Activated effector memory CD4-positive, alpha-beta T cell treated with anti-CD3 and anti-CD28 coated beads, Interleukin-2, amount 50 U/mL, for 16 hours (primary cell): Measurements from ENCODE around the gene ABCD3.

Experiments
- DNase-seq: peaks from one replicate; pipeline ENCODE4 v3.0.0-alpha.2; 2020

Gene ABCD3

DNA sequence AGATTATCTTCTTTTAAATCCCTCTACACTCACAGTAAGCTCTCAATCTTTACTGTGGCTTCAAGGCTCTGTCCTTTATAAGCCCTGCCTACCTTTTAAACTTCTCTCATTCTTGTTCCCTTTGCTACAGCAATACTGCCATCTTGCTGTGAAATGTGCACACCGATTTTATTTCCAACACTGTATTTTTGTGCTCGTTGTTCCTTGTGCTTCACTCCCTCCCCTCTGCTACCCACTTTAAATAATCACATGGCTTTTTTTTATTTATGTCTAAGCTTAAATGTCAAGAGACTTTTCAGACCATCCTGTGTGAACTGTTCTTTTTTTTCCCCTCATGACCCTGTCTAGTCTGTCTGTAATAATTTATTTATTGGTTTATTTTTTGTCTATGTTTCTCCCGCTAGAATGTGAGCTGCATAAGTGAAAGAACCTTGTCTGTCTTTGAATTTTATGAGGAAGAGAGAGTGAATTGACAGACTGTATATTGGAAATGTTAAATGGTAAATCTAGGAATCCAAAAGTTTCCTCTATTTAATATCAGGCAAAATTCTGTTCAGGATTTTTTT lies 45.7 kb downstream of the ABCD3 start:
- DNase-seq: no peak

DNA sequence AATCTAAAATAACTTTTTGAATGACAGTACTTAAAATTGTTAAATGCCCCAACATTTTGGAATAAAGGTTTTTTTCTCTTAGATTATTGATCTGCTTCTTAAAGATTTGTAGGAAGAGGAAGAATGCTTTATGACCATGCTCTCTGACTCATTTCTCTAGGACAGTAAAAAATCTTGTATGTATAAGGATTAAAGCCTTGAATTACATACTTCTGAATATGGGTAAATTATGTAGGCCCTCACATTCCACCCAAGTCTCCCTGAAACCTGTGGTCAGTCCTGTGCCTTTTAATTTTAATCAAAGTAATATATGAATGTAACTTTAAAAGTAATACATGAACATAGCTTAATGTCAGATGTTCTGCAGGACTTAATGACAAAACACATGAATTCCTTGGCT lies 50.5 kb downstream of the ABCD3 start:
- DNase-seq: no peak

DNA sequence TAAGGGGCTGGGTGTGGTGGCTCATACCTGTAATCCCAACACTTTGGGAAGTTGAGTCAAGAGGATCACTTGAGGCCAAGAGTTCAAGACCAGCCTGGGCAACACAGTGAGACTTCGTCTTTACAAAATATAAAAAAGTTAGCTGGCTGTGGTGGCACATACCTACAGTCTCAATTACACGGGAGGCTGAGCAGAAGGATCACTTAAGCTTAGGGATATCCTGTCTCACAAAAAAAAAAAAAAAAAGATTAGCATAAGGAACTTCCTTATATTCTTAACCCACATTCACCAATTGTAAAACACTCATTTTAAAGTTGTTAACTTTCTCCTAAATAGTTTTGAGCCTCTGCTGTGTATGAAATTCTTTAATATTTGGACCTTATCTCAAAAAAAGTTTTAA lies 53.1 kb downstream of the ABCD3 start:
- no peak for DNase-seq

DNA sequence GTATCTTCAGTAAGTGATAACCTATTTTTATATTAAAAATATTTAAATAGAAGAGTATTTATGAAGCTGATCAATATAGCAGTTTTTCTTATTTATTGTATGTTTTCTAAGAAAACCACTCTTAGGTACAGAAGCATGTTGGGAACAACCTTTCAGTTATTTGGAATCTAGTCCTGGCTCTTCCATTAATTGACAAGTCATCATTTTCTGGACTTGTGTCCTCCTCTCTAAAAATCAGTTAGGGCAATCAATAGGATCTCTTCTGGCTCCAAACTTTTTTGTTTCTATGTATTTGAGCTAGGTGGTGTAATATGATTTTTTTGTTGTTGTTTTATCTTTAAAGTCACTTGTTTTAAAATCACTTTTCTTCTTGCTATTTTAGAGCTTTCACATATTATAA lies 57.0 kb downstream of the ABCD3 start:
- no peak for DNase-seq

DNA sequence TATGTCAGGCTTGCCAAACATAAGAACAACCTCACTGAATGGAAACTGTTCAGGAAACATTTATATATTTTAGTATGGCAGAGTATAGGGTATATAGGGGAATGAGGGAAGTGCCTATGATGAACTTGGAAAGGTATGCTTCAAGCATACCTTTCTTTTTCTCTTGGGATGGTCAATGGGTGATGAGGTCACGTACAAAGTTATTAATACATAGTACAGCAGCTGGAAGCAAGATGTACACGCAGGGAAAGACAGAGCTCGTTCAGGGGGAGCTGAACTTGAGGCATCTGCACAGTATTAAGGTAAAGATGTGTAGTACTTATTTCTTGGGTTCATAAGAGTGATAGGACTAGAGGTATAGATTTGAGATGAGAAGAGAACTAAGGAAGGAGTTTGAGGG lies 61.5 kb downstream of the ABCD3 start:
- no peak for DNase-seq

DNA sequence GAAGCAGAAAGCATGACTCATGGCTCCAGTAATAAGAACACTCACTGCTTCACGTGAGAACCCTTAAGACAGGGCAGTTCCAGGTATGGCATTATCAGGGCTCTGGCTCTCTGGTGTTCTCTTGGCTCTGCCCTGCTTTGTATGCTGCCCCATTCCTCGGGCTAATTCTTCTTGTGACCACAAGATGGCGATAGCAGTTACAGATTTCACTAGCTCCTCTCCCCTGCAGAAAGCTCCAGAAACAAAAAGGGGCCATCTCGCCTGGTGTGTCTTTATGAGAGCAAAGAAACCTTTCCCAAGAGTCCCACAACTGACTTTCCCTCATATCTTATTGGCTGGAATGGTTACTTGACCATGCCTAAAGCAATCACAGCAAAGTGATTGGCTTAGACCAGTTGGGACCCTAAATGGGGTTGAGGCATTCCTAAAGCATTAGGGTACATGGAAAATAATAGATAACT lies 63.3 kb downstream of the ABCD3 start:
- peak; percentile 66 for DNase-seq

DNA sequence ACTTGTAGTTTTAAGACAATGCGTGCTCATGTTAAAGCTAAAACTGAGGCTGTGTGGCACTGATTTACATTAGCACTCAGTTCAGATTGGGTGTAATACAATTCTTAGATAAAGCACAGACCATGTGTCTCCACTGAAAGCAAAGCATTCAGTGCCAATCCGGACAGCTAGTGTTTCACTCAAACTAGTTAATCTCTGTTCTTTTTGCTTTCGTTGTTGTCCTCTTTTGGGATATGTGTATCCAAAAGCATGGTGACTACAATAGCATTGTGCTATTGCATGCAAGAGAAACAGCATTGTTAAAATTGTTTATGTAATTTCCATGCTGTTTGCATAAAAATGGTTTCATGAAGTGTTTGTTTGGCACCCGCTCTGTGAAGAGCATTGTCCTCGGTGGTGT lies 68.8 kb downstream of the ABCD3 start:
- DNase-seq: no peak

DNA sequence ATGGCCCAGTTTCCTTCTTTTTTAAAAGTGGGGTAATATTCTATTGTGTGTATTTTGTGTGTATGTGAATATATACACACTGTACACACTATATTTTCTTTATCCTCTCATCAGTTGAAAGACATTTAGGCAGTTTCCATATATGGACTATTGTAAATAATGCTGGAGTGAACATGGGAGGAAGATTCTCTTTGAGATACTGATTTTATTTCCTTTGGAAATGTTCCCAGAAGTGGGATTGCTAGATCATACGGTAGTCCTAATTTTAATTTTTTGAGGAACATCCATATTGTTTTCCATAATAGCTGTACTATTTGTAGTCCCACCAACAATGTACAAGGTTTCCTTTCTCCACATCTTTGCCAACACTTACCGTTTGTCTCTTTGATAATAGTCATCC lies 72.4 kb downstream of the ABCD3 start:
- DNase-seq: no peak

DNA sequence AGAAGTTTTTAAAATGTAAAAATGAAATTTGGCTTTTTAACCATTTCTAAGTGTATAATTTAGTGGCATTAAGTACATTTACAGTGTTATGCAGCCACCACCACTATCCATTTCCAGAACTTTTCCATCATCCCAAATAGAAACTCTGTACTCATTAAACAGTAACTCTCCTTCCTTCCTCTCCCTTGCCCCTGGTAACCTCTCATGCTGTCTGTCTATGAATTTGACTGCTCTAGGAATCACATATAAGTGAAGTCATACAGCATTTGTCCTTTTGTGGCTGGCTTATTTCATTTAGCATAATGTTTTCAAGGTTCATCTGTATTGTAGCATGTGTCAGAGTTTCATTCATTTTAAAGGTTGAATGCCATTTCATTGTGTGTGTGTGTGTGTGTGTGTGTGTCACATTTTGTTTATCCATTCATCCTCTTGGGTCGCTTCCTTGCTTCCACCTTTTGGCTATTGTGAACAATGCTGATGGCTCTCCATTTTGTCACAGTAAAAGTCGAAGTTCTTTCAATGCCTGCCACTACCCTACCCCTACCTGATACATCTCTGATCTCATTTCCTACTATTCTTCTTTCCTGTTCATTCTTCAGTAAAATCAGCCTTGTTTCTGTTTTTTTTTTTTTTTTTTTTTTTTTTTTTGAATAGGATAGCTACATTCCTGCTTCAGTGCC lies 78.0 kb downstream of the ABCD3 start:
- DNase-seq: no peak

DNA sequence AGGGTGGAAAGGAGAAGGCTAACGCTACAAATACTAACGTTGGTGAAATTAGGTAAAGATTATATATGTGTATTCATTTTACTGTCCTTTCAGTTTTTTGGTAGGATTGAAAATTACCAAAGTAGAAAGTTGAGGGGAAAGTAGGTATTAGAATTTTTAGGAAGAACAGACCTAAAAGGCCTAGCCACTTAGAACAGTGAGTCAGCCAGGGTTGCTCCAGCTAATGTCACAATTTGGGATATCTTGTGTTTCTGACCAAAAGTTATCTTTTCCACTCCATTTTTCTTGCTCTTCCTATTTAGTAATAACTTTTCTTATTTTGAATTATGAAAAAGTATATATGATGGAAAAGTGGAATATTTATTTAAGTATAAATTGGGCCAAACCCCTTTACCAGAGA lies 83.2 kb downstream of the ABCD3 start:
- no peak for DNase-seq

DNA sequence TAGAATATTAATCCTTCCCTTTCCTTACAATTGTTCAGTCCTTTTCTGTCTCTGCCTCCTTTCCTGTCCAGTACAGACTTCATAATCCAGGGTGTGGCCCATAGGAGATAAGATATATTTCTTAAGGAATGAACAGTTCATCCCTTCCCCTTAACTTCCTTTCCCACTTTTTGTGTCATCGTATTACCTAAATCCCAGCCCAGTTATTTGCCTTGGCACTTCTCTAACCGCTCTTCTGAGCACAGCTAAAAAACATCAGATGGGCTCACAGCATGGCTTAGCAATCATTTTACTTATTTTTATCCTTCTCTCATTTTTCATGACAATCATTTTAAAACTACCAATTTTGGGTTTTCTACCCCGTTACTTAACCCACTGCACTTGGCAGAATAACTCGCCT lies 83.7 kb downstream of the ABCD3 start:
- no peak for DNase-seq

DNA sequence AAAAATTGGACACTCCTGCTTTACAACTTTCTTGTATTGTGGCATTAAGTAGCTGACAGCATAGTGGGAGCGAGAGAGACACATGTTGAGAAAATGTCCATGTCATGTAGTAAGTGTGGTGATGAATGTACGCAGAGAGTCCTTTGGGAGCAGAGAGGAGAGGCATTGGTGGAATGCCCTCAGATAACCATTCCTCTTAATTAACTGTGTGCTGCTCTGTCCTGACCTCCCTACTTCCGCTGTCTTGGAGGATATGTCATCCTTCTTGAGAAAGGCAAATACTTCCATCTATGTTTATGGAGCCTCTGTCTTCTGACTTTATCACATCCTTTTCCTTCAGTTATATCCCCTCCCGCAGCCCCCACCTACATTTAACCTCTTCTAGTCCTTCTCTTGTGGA lies 85.0 kb downstream of the ABCD3 start:
- no peak for DNase-seq

DNA sequence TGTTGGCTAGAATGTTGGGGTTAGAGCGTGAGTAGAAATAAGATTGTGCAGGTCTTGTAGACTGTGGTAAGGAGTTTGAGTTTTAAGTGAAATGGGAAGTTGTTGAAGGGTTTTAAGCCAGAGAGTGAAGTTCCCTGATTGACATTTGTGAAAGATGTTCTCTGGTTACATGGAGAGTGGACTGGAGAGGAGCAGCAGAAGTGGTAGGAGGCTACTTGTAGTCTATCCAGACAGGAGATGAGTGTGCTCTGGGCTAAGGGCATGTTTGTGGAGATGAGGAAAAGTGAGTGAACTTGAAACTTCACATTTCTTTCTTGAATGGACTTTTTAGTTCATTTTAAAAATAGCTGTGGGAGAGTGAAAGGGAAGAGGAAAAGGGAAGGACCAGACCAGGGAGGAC lies 86.4 kb downstream of the ABCD3 start:
- no peak for DNase-seq

DNA sequence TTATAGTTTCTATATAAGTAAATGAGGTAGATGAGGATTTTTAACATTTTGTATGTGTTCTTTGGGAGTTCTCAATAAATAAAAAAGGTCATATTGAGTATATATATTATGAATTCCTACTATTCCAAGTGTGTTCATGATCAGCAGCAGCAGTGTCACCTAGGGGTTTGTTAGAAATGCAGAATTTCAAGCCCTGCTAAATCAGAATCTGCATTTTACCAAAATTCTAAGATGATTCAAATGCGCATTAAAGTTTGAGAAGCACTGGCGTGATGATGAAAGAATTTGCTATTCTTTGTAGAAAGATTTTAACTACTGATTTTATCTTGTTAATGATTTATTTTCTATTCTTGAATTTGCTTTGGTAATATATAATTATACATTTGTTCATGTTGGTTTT lies 94.6 kb downstream of the ABCD3 start:
- DNase-seq: no peak

DNA sequence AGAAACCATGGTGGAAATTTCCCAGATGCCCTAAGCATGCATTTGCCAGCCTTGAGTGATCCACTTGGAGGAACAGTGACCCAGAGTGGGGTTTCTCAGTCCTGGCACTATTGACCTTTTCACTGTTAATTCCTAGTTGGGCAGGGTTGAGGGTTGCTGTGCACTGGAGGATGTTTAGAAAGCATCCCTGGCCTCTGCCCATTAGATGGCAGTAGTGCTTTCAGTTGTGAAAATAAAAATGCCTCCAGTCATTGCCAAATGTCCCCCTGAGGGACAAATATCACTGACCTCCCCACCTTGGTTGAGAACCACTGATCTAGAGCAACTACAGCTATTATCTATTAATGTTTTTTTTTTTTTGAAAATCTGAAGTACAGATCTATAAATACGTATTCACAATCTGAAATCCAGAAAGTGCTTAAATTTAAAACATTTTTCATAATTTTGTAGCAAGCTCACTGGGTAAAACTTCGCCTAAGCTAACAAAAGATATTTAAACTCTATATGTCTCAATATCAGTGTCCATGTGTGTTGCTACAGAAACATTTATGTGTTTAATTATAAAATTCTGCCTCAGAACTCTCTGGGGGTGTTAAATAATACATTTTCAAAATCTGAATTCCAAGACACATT lies 96.0 kb downstream of the ABCD3 start:
- no peak for DNase-seq

DNA sequence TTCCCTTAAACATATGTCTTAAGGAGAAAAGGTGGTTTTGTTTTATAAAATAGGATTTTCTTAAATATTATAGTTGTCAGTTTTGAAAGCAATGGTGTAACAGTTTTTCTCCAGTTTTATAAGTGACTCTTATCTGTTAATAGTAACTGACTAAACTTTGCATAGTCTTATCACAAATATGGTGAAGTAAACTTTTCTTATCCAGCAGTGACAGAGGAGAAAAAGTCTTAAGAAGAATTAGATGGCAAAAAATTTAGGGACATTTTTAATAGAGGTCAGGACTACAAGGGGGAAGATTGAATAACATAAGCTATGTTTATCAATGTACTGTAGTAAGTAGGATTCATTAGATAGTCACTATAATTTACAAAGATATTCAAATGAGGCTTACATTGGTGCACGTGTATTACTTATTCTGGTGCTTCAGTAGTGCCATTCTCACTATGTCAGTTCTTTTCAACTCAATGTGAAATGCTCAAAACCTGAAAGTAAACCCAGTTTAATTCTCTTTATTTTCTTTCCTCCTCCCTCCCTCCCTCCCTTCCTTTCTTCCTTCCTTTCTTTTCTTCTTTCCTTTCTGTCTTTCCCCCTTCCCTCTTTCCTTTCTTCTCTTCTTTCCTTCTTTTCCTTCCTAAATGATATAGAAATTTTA lies 97.2 kb downstream of the ABCD3 start:
- DNase-seq: no peak

DNA sequence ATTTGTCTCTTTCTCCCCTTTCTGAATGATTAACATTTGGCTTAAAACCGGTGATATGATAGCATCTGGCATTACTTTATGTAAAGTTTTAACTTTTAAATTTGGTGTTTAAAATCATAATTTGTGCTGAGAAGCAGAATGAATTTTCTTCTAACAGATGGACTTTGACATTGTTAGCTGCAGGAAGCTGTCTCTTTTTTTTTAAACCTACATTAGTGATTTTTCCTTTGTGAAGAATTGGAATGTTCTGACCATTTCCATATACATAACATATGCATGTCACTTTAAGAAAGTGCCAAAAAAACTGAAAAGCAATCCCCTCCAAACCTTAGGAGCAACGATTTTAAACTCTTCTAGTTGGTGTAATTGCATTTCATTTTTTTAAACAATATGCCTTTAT lies 101.2 kb downstream of the ABCD3 start:
- DNase-seq: no peak

DNA sequence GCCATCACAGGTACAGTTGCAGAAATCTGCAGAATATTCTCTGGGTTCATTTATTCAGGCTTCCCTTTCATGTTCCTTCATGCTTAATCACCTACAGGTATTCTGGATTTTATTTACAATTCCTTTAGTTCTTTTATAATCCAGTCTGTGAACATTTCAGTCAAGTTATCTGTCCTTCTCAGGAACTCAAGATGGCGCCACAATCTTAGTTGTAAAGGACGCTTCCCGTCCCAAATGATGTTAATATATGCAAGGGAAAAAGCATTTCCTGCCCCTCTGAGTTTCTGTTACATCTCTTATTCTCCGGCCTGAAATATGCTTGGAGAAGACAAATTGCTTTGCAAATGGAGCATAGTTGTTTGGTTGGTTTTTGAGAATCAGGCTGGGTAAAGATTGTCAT lies 104.1 kb downstream of the ABCD3 start:
- no peak for DNase-seq

DNA sequence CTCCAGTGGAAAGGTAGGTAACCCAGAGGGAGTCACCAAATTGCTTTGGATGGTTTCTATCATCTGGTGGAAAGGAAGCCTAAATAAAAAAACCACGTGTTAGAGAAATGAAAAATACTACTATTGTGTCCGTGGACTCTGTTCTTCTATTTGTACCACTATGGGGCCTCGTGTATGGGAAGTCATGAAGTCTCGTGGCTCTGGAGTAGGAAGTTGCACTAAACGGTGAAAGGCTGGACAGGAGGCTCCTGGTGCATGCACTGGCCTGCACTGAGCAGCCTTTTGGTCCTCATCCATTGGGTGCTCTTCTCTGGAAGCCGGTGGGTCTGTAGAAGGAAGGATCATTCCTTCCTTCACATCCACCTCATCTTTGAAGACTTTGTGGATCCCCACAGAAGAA lies 106.3 kb downstream of the ABCD3 start:
- DNase-seq: no peak

DNA sequence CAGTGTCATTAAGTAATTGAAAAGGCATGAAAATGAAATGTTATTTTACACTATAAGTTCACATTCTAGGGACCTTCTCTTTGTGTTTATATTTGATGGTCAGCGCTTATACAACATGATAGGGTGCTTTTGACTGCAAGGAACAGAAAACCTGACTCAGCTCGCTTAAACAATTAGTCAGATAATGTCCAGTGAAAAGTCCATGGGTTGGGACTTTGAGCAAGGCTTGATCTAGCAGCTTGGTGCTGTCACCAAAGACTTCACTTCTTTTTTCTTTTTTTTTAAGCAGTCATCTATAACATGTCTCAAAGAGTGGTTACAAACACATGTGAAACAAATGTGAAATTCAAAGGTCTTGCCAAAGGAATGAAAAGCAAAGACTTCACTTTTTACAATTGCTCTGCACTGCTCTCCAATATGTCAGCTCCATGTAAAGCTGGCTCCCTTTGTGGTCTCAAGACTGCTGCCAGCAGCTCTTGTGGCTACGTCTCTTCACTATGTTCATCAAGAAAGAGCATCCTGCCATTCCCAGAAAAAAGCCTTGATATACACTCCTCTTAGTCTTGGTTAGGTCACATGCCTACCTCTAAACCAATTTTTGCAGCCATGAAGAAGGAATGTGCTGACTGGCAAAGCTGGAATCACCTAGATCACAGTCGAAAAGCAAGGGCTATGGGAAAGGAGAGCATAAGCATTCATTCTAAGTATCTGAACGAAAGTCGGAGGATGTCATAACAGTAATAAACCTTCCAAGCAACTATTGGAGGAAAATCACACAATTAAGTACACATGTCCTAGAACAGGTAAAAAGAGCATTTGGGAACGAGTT lies 108.2 kb downstream of the ABCD3 start:
- DNase-seq: no peak

DNA sequence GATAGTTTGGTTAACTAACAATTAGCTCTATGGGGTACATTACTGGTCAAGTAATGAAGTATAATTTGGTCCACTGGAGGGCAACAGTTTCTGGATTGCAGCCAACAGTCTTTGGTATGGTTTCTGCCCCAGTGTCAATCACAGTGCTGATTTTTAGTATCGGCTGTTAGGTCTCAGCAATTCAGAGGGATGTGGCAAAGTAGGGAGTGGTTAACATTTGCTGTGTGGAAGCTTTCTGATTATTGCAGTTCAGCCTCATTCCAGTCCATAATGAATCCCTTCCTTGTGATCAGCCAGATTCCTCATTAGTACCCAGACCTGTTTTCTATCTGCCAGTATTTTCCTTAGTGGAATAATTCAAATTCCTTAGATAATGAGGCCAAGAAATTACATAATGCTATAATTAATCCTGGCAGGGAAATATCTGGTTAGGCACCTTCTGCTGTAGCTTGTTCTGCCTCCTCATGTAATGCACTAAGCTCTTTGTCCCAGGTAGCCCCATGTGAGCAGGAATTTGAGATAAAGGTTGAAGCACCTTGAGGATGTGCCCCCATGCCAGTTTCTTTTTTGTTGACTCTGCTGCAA lies 109.3 kb downstream of the ABCD3 start:
- no peak for DNase-seq

DNA sequence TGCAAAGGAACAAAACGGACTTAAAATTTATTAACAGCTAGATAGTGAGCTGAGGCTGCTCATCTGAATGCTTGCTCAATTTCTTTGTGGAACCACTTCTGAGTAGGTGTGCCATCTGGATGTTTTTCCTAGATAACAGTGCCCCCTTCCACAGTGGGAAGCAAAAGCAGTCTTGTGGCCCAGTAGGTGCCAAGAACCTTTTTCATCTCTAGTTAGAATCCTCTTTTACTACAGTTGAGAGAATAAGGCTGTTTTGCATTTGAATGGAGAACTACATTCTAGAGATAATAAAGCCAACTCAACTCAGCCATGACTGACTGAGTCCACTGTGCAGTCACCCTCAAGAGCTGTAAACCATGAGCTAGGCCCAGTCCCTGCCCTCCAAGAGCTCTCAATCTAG lies 110.1 kb downstream of the ABCD3 start:
- no peak for DNase-seq

DNA sequence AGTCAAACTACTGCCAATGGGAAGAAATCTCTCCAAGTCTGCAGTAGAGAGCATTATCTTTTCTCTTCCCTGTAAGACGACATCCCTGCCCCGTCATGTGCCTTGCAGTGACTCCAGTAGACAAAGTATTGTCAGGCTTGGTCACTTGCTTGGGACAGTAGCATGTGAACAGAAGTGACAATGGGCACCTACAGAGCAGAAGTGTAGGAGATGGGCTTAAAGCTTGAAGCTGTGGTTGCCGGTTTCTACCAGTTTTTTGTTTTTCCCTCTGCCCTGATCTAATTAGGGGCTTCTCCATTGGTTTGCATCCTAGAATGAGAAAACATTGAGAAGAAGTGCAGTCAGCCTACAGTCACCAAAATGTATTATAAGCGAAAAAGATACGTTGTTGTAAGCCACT lies 110.6 kb downstream of the ABCD3 start:
- DNase-seq: no peak
